HCT116 (cell line): ENCODE results near the gene CPT2.

ENCODE experiments used
- POLR2A ChIP-seq: IDR thresholded peaks from 2 replicates; pipeline ENCODE4 v1.7.0; 2011; ENCODE audit warnings: borderline replicate concordance; ENCODE audit not compliant: insufficient read depth, insufficient read length; ENCODE audit errors: extremely low read depth
- POLR2AphosphoS5 ChIP-seq: IDR thresholded peaks from 2 replicates; pipeline ENCODE4 v1.6.1; 2011; ENCODE audit warnings: mild to moderate bottlenecking, low read depth, low read length, moderate library complexity
- TF ChIP-seq, protein P1 (sequence below), 3 experiments: fragments of 200-600 bp in 1 of 3; sonication (generic) in 1 of 3; IDR thresholded peaks in 2 of 3; conservative IDR thresholded peaks in 1 of 3; 2 replicates each; pipeline ENCODE4 v1.5.1; 2012 to 2017; ENCODE audit warnings: low read depth in 2 of 3, low read length in 2 of 3, antibody characterized with exemption in 1 of 3, borderline replicate concordance in 1 of 3, control low read depth in 1 of 3, mild to moderate bottlenecking in 1 of 3, mixed read lengths in 1 of 3, mixed run types in 1 of 3, moderate library complexity in 1 of 3; ENCODE audit not compliant: insufficient read depth in 1 of 3

- TF ChIP-seq POLR2A: no peak
- TF ChIP-seq, protein P1, sequence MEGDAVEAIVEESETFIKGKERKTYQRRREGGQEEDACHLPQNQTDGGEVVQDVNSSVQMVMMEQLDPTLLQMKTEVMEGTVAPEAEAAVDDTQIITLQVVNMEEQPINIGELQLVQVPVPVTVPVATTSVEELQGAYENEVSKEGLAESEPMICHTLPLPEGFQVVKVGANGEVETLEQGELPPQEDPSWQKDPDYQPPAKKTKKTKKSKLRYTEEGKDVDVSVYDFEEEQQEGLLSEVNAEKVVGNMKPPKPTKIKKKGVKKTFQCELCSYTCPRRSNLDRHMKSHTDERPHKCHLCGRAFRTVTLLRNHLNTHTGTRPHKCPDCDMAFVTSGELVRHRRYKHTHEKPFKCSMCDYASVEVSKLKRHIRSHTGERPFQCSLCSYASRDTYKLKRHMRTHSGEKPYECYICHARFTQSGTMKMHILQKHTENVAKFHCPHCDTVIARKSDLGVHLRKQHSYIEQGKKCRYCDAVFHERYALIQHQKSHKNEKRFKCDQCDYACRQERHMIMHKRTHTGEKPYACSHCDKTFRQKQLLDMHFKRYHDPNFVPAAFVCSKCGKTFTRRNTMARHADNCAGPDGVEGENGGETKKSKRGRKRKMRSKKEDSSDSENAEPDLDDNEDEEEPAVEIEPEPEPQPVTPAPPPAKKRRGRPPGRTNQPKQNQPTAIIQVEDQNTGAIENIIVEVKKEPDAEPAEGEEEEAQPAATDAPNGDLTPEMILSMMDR (IDR thresholded peaks at IDR 0.05 in 2 of 3, conservative IDR thresholded peaks at IDR 0.05 in 1 of 3; ENCODE audit: borderline replicate concordance in 1 of 3, insufficient read depth in 1 of 3, low read depth in 2 of 3, low read length in 2 of 3): peak; percentile 67 to 96 (median 77)
- no peak for TF ChIP-seq POLR2AphosphoS5
These were observed 14.5 kb upstream of the CPT2 start for GRCh38 chr1:53182111-53182593.
